ENCODE results near the gene EXOC7.

DNA sequence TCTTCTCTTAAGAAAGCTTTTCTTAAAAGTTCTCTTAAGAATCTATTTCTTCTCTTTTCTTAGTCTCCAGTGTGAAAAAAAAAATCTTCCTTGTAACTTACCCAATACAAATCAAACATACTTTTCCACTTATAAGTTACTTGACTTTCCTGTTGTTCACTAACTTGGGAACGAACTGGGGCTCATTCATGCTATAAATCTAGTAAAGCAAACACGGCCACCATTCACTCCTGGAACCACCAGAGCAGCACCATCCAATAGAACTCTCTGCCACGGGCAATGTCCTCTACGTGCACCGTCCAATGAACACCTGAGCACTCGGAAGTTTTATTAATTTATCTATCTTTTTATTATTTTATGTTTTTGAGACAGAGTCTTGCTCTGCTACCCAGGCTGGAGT, 52.0 kb downstream of the EXOC7 start:
- TF ChIP-seq EZH2 (IDR thresholded peaks at IDR 0.05), result no peak
- TF ChIP-seq, protein P1, sequence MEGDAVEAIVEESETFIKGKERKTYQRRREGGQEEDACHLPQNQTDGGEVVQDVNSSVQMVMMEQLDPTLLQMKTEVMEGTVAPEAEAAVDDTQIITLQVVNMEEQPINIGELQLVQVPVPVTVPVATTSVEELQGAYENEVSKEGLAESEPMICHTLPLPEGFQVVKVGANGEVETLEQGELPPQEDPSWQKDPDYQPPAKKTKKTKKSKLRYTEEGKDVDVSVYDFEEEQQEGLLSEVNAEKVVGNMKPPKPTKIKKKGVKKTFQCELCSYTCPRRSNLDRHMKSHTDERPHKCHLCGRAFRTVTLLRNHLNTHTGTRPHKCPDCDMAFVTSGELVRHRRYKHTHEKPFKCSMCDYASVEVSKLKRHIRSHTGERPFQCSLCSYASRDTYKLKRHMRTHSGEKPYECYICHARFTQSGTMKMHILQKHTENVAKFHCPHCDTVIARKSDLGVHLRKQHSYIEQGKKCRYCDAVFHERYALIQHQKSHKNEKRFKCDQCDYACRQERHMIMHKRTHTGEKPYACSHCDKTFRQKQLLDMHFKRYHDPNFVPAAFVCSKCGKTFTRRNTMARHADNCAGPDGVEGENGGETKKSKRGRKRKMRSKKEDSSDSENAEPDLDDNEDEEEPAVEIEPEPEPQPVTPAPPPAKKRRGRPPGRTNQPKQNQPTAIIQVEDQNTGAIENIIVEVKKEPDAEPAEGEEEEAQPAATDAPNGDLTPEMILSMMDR (IDR thresholded peaks at IDR 0.05 in 2 of 3, conservative IDR thresholded peaks at IDR 0.05 in 1 of 3; ENCODE audit: borderline replicate concordance in 1 of 3, insufficient read depth in 1 of 3, low read depth in 2 of 3, low read length in 2 of 3), result no peak
- TF ChIP-seq, protein P2, sequence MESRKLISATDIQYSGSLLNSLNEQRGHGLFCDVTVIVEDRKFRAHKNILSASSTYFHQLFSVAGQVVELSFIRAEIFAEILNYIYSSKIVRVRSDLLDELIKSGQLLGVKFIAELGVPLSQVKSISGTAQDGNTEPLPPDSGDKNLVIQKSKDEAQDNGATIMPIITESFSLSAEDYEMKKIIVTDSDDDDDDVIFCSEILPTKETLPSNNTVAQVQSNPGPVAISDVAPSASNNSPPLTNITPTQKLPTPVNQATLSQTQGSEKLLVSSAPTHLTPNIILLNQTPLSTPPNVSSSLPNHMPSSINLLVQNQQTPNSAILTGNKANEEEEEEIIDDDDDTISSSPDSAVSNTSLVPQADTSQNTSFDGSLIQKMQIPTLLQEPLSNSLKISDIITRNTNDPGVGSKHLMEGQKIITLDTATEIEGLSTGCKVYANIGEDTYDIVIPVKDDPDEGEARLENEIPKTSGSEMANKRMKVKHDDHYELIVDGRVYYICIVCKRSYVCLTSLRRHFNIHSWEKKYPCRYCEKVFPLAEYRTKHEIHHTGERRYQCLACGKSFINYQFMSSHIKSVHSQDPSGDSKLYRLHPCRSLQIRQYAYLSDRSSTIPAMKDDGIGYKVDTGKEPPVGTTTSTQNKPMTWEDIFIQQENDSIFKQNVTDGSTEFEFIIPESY (IDR thresholded peaks at IDR 0.05; ENCODE audit: extremely low read depth, insufficient replicate concordance, low read length), result no peak
